Measurements from ENCODE around the gene PMEPA1. TPM values are rescaled to one million over a fixed set of nuclear protein-coding genes. Genes with fewer than 3 reads are reported as not detected.

Gene PMEPA1, protein sequence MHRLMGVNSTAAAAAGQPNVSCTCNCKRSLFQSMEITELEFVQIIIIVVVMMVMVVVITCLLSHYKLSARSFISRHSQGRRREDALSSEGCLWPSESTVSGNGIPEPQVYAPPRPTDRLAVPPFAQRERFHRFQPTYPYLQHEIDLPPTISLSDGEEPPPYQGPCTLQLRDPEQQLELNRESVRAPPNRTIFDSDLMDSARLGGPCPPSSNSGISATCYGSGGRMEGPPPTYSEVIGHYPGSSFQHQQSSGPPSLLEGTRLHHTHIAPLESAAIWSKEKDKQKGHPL
- 2.8 TPM for polyA plus RNA-seq (2012; ENCODE audit: low read depth, missing spikeins)

DNA sequence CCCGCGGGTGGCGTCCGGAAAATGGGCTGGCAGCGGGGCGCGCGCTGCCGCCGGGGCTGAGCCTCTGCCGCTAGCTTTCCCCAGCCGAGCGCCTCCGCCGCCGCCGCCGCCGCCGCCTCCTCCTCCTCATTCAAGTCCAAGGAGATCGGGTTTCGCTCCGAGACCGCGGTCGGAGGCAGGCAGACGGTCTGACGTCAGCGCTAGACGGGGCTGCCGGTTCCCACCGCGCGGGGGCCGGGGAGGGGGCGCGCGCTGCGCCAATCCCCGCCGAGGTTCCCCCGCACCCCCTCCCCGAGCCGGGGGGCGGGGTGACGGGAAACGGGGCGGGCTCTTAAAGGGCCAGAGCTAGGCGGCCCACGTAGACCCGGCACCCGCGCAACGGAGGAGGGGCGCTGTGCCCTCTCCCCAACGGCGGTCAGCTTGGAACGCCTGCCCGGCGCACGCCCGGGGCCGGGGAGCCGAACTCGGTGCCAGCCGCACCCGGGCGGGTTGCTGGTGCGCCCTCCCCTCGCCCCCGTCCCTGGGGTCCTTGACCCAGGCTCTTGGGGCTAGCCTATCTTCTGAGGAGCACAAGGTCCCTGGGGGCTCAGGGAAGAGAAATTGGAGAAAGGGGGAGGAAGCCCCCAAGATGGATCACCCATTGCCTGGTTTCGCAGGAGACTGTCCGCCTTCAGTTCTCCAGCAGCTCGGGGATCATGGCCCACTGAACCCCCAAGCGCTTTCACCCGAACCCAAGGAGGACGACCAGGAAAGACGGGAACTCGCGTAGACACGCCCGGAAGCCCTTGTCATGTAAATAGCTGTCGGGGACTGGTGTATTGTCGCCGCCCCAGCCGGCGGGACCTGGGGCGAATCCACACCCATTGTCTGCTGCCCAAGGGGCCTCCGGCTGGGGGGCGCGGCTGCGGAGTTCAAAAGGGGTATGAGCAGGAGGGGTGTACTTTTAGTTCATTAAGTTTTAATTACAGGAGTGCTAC, at the start of gene PMEPA1:
PMEPA1 (minus strand) TSS at position 193 of the 977 bp plus-strand sequence. CDS start 433 bp downstream, outside the sequence.
- DNase-seq (ENCODE audit: insufficient read length, low spot score) (peak; percentile 91), FAIRE-seq (peak; percentile 71)
- TF ChIP-seq POU2F2 (IDR thresholded peaks at IDR 0.05; ENCODE audit: low read depth, low read length) = no peak

- DNase-seq (ENCODE audit: insufficient read length, low spot score) (no peak), FAIRE-seq (no peak)
- no peak for TF ChIP-seq POLR2AphosphoS5 (IDR thresholded peaks at IDR 0.05; ENCODE audit: low read depth, low read length)
- no peak for TF ChIP-seq POU2F2 (IDR thresholded peaks at IDR 0.05; ENCODE audit: low read depth, low read length)
- TF ChIP-seq SPI1 (IDR thresholded peaks at IDR 0.05; ENCODE audit: low read depth, low read length) = no peak
- no peak for TF ChIP-seq PAX5 (IDR thresholded peaks at IDR 0.05; ENCODE audit: insufficient read depth, low read length, severe bottlenecking)
- TF ChIP-seq TAF1 (IDR thresholded peaks at IDR 0.05; ENCODE audit: low read depth, low read length) = no peak
- no peak for TF ChIP-seq POLR2A (IDR thresholded peaks at IDR 0.05; ENCODE audit: low read depth, low read length)
Measured at GRCh38 chr20:57757767-57758166, 48.0 kb upstream of the PMEPA1 start.

DNA sequence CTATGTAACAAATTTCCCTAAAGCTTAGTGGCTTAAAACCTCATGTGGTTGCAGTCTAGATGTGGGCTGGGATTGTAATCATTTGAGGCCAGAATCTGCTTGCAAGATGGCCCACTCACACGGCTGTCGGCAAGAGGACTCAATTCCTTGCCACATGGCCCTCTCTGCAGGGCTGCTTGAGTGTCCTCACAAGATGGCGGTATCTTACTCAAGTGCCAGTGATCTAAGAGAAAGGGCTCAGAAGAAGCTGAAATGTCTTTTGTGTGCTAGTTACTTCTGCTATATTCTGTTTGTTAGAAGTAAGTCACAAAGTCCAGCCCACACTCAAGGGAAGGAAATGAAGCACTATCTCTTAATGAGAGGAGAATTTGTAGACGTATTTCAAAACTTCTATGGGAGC, 47.1 kb upstream of the PMEPA1 start:
- no peak for DNase-seq (ENCODE audit: insufficient read length, low spot score)
- FAIRE-seq = no peak
- TF ChIP-seq POU2F2 (IDR thresholded peaks at IDR 0.05; ENCODE audit: low read depth, low read length) = no peak
- TF ChIP-seq TAF1 (IDR thresholded peaks at IDR 0.05; ENCODE audit: low read depth, low read length) = no peak
- no peak for TF ChIP-seq POLR2A (IDR thresholded peaks at IDR 0.05; ENCODE audit: low read depth, low read length)
- no peak for TF ChIP-seq PAX5 (IDR thresholded peaks at IDR 0.05; ENCODE audit: insufficient read depth, low read length, severe bottlenecking)
- no peak for TF ChIP-seq POLR2AphosphoS5 (IDR thresholded peaks at IDR 0.05; ENCODE audit: low read depth, low read length)
- TF ChIP-seq SPI1 (IDR thresholded peaks at IDR 0.05; ENCODE audit: low read depth, low read length) = no peak

GRCh38 chr20:57756213-57756612, 46.4 kb upstream of the PMEPA1 start:
- TF ChIP-seq PAX5 (IDR thresholded peaks at IDR 0.05; ENCODE audit: insufficient read depth, low read length, severe bottlenecking) (no peak), POU2F2 (IDR thresholded peaks at IDR 0.05; ENCODE audit: low read depth, low read length) (no peak), POLR2AphosphoS5 (IDR thresholded peaks at IDR 0.05; ENCODE audit: low read depth, low read length) (no peak), POLR2A (IDR thresholded peaks at IDR 0.05; ENCODE audit: low read depth, low read length) (no peak), SPI1 (IDR thresholded peaks at IDR 0.05; ENCODE audit: low read depth, low read length) (no peak), TAF1 (IDR thresholded peaks at IDR 0.05; ENCODE audit: low read depth, low read length) (no peak)
- no peak for DNase-seq (ENCODE audit: insufficient read length, low spot score)
- FAIRE-seq = no peak

DNA sequence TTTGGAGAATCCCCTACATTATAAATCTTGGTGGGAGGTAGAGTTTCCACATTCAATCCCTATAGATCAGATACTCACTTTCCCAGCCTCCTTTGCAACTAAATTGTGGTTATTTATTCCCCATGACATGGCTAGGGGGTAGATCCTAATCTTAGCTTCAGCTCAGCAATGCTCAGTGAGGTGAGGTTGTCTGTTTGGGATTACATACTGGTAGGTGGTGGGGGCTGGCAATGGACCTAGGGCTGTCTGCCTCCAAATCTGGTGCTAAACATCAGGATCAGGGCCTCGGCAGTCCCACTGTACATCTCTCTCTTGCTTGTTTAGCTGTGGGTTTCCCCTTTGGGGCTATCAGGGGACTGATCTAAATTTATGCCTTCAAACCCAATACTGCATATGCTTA, 45.8 kb upstream of the PMEPA1 start:
- DNase-seq (ENCODE audit: insufficient read length, low spot score) (no peak), FAIRE-seq (no peak)
- TF ChIP-seq SPI1 (IDR thresholded peaks at IDR 0.05; ENCODE audit: low read depth, low read length) (no peak), POU2F2 (IDR thresholded peaks at IDR 0.05; ENCODE audit: low read depth, low read length) (no peak), PAX5 (IDR thresholded peaks at IDR 0.05; ENCODE audit: insufficient read depth, low read length, severe bottlenecking) (no peak), POLR2AphosphoS5 (IDR thresholded peaks at IDR 0.05; ENCODE audit: low read depth, low read length) (no peak), TAF1 (IDR thresholded peaks at IDR 0.05; ENCODE audit: low read depth, low read length) (no peak), POLR2A (IDR thresholded peaks at IDR 0.05; ENCODE audit: low read depth, low read length) (no peak)

GRCh38 chr20:57754190-57754589, 44.4 kb upstream of the PMEPA1 start:
- FAIRE-seq (no peak), DNase-seq (ENCODE audit: insufficient read length, low spot score) (no peak)
- TF ChIP-seq POU2F2 (IDR thresholded peaks at IDR 0.05; ENCODE audit: low read depth, low read length) (no peak), POLR2AphosphoS5 (IDR thresholded peaks at IDR 0.05; ENCODE audit: low read depth, low read length) (no peak), TAF1 (IDR thresholded peaks at IDR 0.05; ENCODE audit: low read depth, low read length) (no peak), POLR2A (IDR thresholded peaks at IDR 0.05; ENCODE audit: low read depth, low read length) (no peak), PAX5 (IDR thresholded peaks at IDR 0.05; ENCODE audit: insufficient read depth, low read length, severe bottlenecking) (no peak), SPI1 (IDR thresholded peaks at IDR 0.05; ENCODE audit: low read depth, low read length) (no peak)

- FAIRE-seq = no peak
- DNase-seq (ENCODE audit: insufficient read length, low spot score) = no peak
- TF ChIP-seq POLR2AphosphoS5 (IDR thresholded peaks at IDR 0.05; ENCODE audit: low read depth, low read length) = no peak
- TF ChIP-seq POLR2A (IDR thresholded peaks at IDR 0.05; ENCODE audit: low read depth, low read length) = no peak
- TF ChIP-seq SPI1 (IDR thresholded peaks at IDR 0.05; ENCODE audit: low read depth, low read length) = no peak
- no peak for TF ChIP-seq TAF1 (IDR thresholded peaks at IDR 0.05; ENCODE audit: low read depth, low read length)
- TF ChIP-seq POU2F2 (IDR thresholded peaks at IDR 0.05; ENCODE audit: low read depth, low read length) = no peak
- TF ChIP-seq PAX5 (IDR thresholded peaks at IDR 0.05; ENCODE audit: insufficient read depth, low read length, severe bottlenecking) = no peak
Measured at GRCh38 chr20:57753332-57754164, 43.7 kb upstream of the PMEPA1 start.

- DNase-seq (ENCODE audit: insufficient read length, low spot score) (no peak), FAIRE-seq (no peak)
- TF ChIP-seq PAX5 (IDR thresholded peaks at IDR 0.05; ENCODE audit: insufficient read depth, low read length, severe bottlenecking) (no peak), SPI1 (IDR thresholded peaks at IDR 0.05; ENCODE audit: low read depth, low read length) (no peak), POLR2A (IDR thresholded peaks at IDR 0.05; ENCODE audit: low read depth, low read length) (no peak), POLR2AphosphoS5 (IDR thresholded peaks at IDR 0.05; ENCODE audit: low read depth, low read length) (no peak), TAF1 (IDR thresholded peaks at IDR 0.05; ENCODE audit: low read depth, low read length) (no peak), POU2F2 (IDR thresholded peaks at IDR 0.05; ENCODE audit: low read depth, low read length) (no peak)
Measured at GRCh38 chr20:57751411-57751810, 41.6 kb upstream of the PMEPA1 start.
